NCI-H524 (cell line): ENCODE data around the gene ANKS1B.

ENCODE experiments used
- DNase-seq, 2 experiments: peaks; one replicate each; lab custom pipeline; 2025; lab: John Stamatoyannopoulos, UW

The ANKS1B gene

GRCh38 chr12:99573980-99574379 lies 410.8 kb downstream of the ANKS1B start:
- no peak for DNase-seq

DNA sequence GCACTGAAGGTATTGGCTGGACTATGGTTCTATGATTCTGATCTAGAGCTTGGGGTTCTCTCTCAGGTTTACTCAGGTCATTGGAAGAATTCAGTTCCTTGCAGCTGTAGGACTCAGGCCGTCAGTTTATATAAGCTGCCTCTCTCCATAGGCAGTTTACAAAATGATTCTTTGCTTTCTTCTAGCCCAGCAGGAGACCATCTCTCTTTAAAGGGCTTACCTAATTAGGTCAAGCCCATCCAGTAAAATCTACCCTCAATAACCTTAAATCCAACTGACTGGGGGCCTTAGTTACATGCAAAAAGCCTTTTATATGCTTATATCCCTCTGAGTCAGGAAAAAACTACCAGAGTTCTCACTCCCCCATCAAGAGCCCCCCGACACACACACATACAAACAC lies 417.7 kb downstream of the ANKS1B start:
- DNase-seq, result no peak

DNA sequence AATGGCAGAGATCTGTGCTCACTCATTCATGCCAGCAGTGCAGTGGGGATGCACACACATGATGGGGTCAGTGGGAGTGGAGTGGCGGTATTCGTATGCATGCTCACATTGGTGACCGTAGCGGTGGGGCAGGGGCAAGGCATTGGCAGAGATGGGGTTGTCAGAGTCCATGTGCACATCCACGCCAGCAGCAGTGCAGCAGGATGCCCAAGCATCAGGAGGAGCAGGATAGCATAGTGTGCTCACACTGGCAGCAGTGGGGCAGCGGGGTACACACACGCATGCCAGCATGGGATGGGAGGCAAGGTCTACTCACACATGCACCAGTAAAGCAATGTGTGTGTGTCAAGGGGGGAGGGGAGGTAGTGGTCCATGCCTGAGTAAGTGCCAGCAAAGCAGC lies 426.6 kb downstream of the ANKS1B start:
- no peak for DNase-seq

GRCh38 chr12:99553461-99553860 lies 431.3 kb downstream of the ANKS1B start:
- DNase-seq, result peak; percentile 78 to 95

DNA sequence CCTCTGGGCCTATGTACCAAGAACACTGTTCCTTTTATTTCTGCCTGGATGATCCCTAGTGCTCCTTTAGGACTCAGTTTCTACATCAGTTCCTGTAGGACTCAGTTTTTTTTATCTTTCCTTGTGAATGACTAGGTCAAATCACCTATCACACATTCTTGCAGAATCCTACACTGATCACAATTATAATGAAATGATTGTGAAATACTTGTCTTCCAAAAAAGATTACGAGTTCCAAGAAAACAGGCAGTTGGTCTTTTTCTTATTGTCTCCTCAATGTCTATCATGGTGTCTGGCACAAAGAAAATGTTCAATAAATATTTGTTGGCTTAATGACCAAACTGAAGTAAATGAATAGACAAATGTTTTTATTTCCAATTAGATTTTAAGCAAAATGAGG lies 432.7 kb downstream of the ANKS1B start:
- no peak for DNase-seq

GRCh38 chr12:99549651-99550050 lies 435.1 kb downstream of the ANKS1B start:
- DNase-seq, result no peak

GRCh38 chr12:99549196-99549595 lies 435.5 kb downstream of the ANKS1B start:
- no peak for DNase-seq

DNA sequence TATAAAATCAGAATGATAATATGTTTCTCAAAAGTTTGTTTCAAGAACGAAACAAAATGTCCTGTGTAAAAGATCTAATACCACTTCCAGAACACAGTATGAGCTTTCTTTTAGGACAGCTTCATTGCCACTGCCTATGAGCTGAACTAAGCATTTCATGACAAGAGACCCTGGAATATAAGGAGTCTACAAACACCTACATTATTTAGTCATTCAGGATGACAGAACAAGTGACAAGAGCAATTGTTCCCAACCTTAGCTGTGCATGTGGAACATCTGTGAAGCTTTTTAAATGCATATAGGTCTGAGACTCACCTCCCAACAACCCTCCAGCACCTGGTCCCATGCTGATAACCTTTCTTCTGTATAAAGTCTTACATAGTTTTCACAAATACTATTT lies 440.3 kb downstream of the ANKS1B start:
- DNase-seq, result no peak

- no peak for DNase-seq
Observed at GRCh38 chr12:99529966-99530365, 454.8 kb downstream of the ANKS1B start.

DNA sequence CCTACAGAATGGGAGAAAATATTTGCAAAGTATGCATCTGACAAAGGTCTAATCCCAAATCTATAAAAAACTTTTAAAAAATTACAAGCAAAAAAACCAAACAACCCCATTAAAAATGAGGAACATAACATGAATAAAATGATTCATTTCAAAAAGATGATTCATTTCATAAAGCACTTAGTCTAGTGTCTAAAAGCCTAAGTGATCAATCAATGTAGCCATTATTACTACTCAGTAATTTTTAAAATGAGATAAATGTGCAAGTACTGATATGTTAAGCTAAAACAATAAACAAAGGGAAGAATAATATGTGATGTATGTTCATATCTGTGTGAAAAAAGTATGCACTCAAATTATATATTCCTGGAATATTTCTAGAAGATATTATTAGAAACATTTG lies 456.3 kb downstream of the ANKS1B start:
- no peak for DNase-seq

DNA sequence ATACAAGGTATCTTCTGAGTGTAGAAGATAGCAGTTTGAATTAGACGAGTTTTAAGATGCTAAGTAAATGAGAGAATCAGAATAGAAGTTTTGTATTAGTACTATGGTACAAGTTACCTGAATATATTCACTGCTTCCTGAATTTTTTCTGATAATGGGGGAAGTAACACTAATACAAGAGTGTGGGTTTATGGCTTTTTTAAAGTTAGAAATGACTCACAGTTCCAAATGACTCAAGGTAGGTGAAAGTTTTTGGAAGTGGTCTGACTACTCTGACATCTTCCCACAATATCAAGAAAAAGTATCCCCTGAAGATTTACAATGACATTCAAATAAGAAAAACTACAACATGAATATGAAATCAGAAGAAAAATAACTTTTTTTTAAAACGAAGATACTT lies 460.9 kb downstream of the ANKS1B start:
- DNase-seq, result no peak

DNA sequence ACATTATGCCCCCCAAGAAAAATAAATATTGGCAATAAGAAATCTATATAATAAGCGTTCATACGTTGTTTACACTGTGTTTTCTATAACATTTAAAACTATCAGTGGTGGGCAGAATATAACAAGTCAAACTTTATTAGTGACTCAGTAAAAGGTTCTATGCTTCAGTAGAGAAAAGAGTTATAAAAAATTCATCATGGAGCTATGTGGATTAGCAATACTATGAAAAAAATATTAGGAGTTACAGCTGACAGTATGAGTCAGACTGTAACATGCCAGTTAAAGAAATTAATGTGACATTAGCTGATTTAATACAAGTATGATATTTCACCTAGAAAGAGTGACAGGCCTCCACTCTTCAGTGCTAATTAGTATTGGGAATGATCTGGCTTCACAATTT lies 462.3 kb downstream of the ANKS1B start:
- no peak for DNase-seq

- DNase-seq, result no peak
Observed at GRCh38 chr12:99521664-99522063, 463.1 kb downstream of the ANKS1B start.

DNA sequence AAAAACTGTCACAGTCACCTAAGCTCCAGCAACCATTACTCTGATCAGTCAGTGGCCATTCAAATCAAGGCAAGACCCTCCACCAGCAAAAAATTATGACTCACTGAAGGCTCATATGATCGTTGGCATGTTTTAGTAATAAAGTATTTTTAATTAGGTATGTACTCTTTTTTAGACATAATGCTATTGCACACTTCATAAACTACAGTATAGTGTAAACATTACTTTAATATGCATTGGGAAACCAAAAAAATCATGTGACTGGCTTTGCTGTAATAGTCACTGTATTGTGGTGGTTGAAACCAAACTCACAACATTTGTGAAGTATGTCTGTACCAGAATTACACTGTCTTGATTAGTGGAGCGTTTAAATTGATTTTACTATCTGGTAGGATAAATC lies 471.7 kb downstream of the ANKS1B start:
- no peak for DNase-seq

GRCh38 chr12:99505805-99506204 lies 478.9 kb downstream of the ANKS1B start:
- DNase-seq, result no peak

DNA sequence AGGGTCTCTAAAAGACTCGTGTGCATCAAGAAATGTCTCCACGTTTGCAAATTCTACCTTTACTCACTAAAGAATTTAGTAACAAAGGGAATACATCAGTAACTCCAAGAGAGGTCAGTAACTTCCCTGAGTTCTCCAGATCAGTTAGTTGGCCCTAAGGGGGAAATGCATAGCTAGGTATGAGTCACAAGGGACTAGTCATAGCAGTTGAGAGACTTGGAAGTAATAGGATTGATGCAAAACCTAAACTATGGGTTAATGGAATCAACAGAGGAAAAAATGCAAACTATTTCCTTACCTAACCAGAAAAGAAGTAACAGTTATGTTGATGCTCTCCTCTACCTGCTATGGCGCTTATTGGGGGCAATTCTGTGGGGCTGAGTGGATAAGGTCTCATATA lies 486.0 kb downstream of the ANKS1B start:
- DNase-seq, result no peak

- DNase-seq, result peak in 1 of 2 experiments; percentile 27
Observed at GRCh38 chr12:99495799-99496198, 488.9 kb downstream of the ANKS1B start.

- no peak for DNase-seq
Observed at GRCh38 chr12:99493197-99493596, 491.5 kb downstream of the ANKS1B start.

GRCh38 chr12:99486277-99486676 lies 498.5 kb downstream of the ANKS1B start:
- DNase-seq, result no peak

DNA sequence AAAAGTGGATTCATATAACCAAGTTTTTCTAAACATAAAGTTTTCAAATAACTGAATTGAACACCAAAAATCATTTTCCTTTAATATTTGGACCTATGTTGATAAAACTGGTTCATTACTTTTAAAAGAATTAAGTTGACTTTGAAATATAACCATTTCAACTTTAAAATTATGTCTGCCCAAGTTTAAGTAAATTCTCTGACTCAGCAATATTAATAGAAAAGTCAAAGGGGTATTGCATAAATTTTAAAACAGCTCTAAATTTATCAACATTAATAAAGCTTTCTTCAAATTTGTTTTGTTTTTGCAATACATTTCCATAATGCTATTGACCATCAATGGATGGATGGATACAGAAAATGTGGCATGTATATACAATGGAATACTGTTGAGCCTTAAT lies 505.6 kb downstream of the ANKS1B start:
- no peak for DNase-seq

- DNase-seq, result peak in 1 of 2 experiments; percentile 66
Observed at GRCh38 chr12:99476956-99477355, 507.8 kb downstream of the ANKS1B start.

- DNase-seq, result no peak
Observed at GRCh38 chr12:99455350-99456035, 529.2 kb downstream of the ANKS1B start.

- DNase-seq, result no peak
Observed at GRCh38 chr12:99454539-99455172, 530.1 kb downstream of the ANKS1B start.
